Right lobe of liver (tissue), 4 donors: ENCODE data around the gene BOD1L1.

Source experiments
- CTCF ChIP-seq, 4 donors: fragments of 200-600 bp in 3 of 4; fragments of 450-650 bp in 1 of 4; IDR thresholded peaks; one replicate each; pipeline versions ENCODE4 v1.5.1 to v1.8.0; 2016 to 2022; ENCODE audit warnings: antibody characterized with exemption in 4 of 4, mild to moderate bottlenecking in 2 of 4
- POLR2A ChIP-seq: fragments of 450-650 bp; IDR thresholded peaks from one replicate; pipeline ENCODE4 v1.6.1; 2017; ENCODE audit warnings: antibody characterized with exemption, mild to moderate bottlenecking
- donor health status: DM: no; HTN: no; CAD: no.
- donor health status: DM: no; HTN: no; CAD: no.
- donor health status: DM: no; HTN: yes; CAD: no.

DNA sequence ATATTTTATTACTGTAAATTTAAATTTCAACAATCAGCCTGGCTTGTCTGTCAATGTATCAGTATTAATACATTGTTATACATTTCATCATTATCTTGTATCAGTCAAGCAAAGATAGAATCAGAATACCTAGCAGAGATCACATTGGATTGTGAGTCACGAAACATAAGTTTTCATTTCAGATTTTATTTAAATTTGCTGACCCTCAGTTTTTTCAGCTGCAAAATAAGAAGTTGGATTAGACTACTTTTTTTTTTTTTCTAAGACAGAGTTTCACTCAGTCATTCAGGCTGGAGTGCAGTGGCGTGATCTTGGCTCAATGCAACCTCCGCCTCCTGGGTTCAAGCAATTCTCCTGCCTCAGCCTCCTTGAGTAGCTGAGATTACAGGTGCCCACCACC, 49.9 kb downstream of the BOD1L1 start:
- TF ChIP-seq CTCF (IDR thresholded peaks at IDR 0.05) (no peak), POLR2A (no peak)
